ENCODE results near the gene KCND2.

The KCND2 gene

GRCh38 chr7:120327054-120327453 is 54.1 kb downstream of the KCND2 start:
- DNase-seq (ENCODE audit: low spot score): no peak
- in situ Hi-C loops (cut with MboI; ENCODE audit: low sequenced_read_pairs, unreplicated experiment): no loop called here
- TF ChIP-seq CTCF (IDR thresholded peaks at IDR 0.05; ENCODE audit: borderline replicate concordance, control extremely low read depth, extremely low read depth, insufficient read depth, missing control alignments): no peak

GRCh38 chr7:120332433-120332832 is 59.5 kb downstream of the KCND2 start:
- DNase-seq (ENCODE audit: low spot score): no peak
- in situ Hi-C loops (cut with MboI; ENCODE audit: low sequenced_read_pairs, unreplicated experiment): no loop called here
- no peak for TF ChIP-seq CTCF (IDR thresholded peaks at IDR 0.05; ENCODE audit: borderline replicate concordance, control extremely low read depth, extremely low read depth, insufficient read depth, missing control alignments)

GRCh38 chr7:120334475-120334874 is 61.5 kb downstream of the KCND2 start:
- in situ Hi-C loops (cut with MboI; ENCODE audit: low sequenced_read_pairs, unreplicated experiment): no loop called here
- no peak for DNase-seq (ENCODE audit: low spot score)
- TF ChIP-seq CTCF (IDR thresholded peaks at IDR 0.05; ENCODE audit: borderline replicate concordance, control extremely low read depth, extremely low read depth, insufficient read depth, missing control alignments): no peak

GRCh38 chr7:120337308-120337907 is 64.4 kb downstream of the KCND2 start:
- peak; percentile 28 for DNase-seq (ENCODE audit: low spot score)
- in situ Hi-C loops (cut with MboI; ENCODE audit: low sequenced_read_pairs, unreplicated experiment): no loop called here

GRCh38 chr7:120344276-120344675 is 71.3 kb downstream of the KCND2 start:
- DNase-seq (ENCODE audit: low spot score): no peak
- no peak for TF ChIP-seq CTCF (IDR thresholded peaks at IDR 0.05; ENCODE audit: borderline replicate concordance, control extremely low read depth, extremely low read depth, insufficient read depth, missing control alignments)
- in situ Hi-C loops (cut with MboI; ENCODE audit: low sequenced_read_pairs, unreplicated experiment): no loop called here

More at GRCh38 chr7:120337308-120337907, 64.4 kb downstream of the KCND2 start:
- no peak for TF ChIP-seq CTCF (IDR thresholded peaks at IDR 0.05; ENCODE audit: borderline replicate concordance, control extremely low read depth, extremely low read depth, insufficient read depth, missing control alignments)

GRCh38 chr7:120353171-120353570 is 80.2 kb downstream of the KCND2 start:
- TF ChIP-seq CTCF (IDR thresholded peaks at IDR 0.05; ENCODE audit: borderline replicate concordance, control extremely low read depth, extremely low read depth, insufficient read depth, missing control alignments): no peak
- DNase-seq (ENCODE audit: low spot score): no peak
- in situ Hi-C loops (cut with MboI; ENCODE audit: low sequenced_read_pairs, unreplicated experiment): no loop called here

Data from GM13976 (cell line).